Caco-2 (cell line): ENCODE results near the gene ST6GALNAC3. TPM values are rescaled to one million over a fixed set of nuclear protein-coding genes. Genes with fewer than 3 reads are reported as not detected.

Experiments
- BruUV-seq: library from RNA; stranded (reverse); fragments of 400-500 nt; replicated peaks from 2 replicates; lab custom pipeline; 2021; lab: Mats Ljungman, UMichigan
- CTCF ChIA-PET: fragments of 300-600 bp; sonication (Branson Sonifier 250); formaldehyde crosslinking; loops from one replicate; lab custom pipeline; 2022; ENCODE audit warnings: antibody characterized with exemption; lab: Charles Lee
- POLR2A ChIA-PET: fragments of 300-600 bp; sonication (Branson Sonifier 250); formaldehyde crosslinking; loops from one replicate; lab custom pipeline; 2022; ENCODE audit warnings: antibody characterized with exemption; lab: Charles Lee
- DNase-seq, 2 experiments: peaks; one replicate each; pipeline versions ENCODE4 v3.0.0 to v3.0.0-alpha.2; 2020 to 2022
- H3K27me3 ChIP-seq: replicated peaks from 2 replicates; pipeline ENCODE4 v1.6.0; 2011; ENCODE audit warnings: low read length; ENCODE audit not compliant: control insufficient read depth, insufficient read depth
- H3K36me3 ChIP-seq: 2 replicates; pipeline ENCODE4 v1.5.1; 2011; ENCODE audit warnings: low read length; ENCODE audit not compliant: control insufficient read depth, insufficient read depth
- H3K4me1 ChIP-seq: fragments of 250-450 bp; sonication (Bioruptor Pico); 2 replicates; pipeline ENCODE4 v1.5.1; 2020; ENCODE audit warnings: mild to moderate bottlenecking
- H3K4me3 ChIP-seq: 2 replicates; pipeline ENCODE4 v1.5.1; 2011; ENCODE audit warnings: low read depth, mild to moderate bottlenecking, control low read depth, low read length
- H3K9me3 ChIP-seq: fragments of 250-450 bp; sonication (Bioruptor Pico); 2 replicates; pipeline ENCODE4 v1.5.1; 2020; ENCODE audit warnings: mild to moderate bottlenecking, moderate library complexity
- H3K27ac Mint-ChIP-seq: one replicate; pipeline ENCODE4 v1.8.0; 2022; ENCODE audit warnings: mixed read lengths; ENCODE audit not compliant: unreplicated experiment
- H3K27me3 Mint-ChIP-seq: one replicate; pipeline ENCODE4 v1.8.0; 2022; ENCODE audit warnings: mixed read lengths; ENCODE audit not compliant: insufficient read depth, unreplicated experiment
- H3K36me3 Mint-ChIP-seq: one replicate; pipeline ENCODE4 v1.8.0; 2022; ENCODE audit warnings: mild to moderate bottlenecking, mixed read lengths; ENCODE audit not compliant: insufficient read depth, unreplicated experiment
- H3K4me1 Mint-ChIP-seq: one replicate; pipeline ENCODE4 v1.8.0; 2022; ENCODE audit warnings: low read depth, mixed read lengths; ENCODE audit not compliant: unreplicated experiment
- H3K4me3 Mint-ChIP-seq: one replicate; pipeline ENCODE4 v1.8.0; 2022; ENCODE audit warnings: mild to moderate bottlenecking, moderate library complexity, mixed read lengths; ENCODE audit not compliant: unreplicated experiment
- H3K9me3 Mint-ChIP-seq: one replicate; pipeline ENCODE4 v1.8.0; 2022; ENCODE audit warnings: mixed read lengths; ENCODE audit not compliant: unreplicated experiment
- intact Hi-C: fragments of 100-400 bp; cut with micrococcal nuclease; formaldehyde crosslinking; loops from one replicate; pipeline ENCODE4 v1.10.0; 2022; ENCODE audit not compliant: unreplicated experiment
- total RNA-seq: library from RNA; stranded (reverse); gene quantifications from 2 replicates; pipeline ENCODE4 v1.2.3, GENCODE V29; 2022
- TF ChIP-seq, protein P1 (sequence below), 2 experiments: fragments of 200-600 bp in 1 of 2; IDR thresholded peaks; 1 replicate in 1 of 2; 2 replicates in 1 of 2; pipeline versions ENCODE4 v1.5.1 to v1.8.0; 2011 to 2022; ENCODE audit warnings: antibody characterized with exemption in 1 of 2, control low read depth in 1 of 2, inconsistent platforms in 1 of 2, low read depth in 1 of 2, low read length in 1 of 2, mild to moderate bottlenecking in 1 of 2, moderate library complexity in 1 of 2; ENCODE audit not compliant: insufficient read depth in 1 of 2, severe bottlenecking in 1 of 2, unreplicated experiment in 1 of 2

ST6GALNAC3 gene
- total RNA-seq, 1 experiment from 2014 or later = 16.0 TPM

DNA sequence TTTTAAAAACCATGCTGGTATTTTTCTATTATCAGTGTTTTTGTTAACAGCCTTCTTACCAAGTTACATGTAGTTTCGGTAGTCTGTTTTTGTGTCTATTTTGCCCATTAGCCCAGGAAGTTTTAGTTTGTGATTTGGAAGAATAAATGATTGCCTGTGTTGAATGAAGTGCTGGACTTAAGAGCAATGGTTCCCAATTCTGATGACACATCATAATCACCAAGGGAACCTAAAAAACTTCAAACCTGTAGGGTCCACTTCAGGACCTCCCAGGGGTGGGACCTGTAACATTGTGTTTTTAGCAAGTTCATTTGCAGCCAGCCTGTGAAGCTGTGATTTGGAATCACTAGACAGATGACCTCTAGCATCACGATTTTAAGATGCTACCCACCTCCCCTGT lies 43.0 kb upstream of the ST6GALNAC3 start:
- ChIA-PET CTCF (no interaction called here), POLR2A (no interaction called here)
- H3K9me3 Mint-ChIP-seq = no peaks in the 10 kb centered on the region
- Histone ChIP-seq H3K9me3 (no peaks in the 10 kb centered on the region), H3K27me3 (no peaks in the 10 kb centered on the region), H3K4me1 (peaks cover 5% of the 10 kb centered on the region), H3K4me3 (no peak overlapping the region), H3K36me3 (no peaks in the 10 kb centered on the region)
- DNase-seq = no peak
- H3K27ac Mint-ChIP-seq = no peak overlapping the region
- no TSS peak for BruUV-seq
- no peaks in the 10 kb centered on the region for H3K4me1 Mint-ChIP-seq
- intact Hi-C loops = no loop called here
- no peaks in the 10 kb centered on the region for H3K27me3 Mint-ChIP-seq
- TF ChIP-seq, protein P1, sequence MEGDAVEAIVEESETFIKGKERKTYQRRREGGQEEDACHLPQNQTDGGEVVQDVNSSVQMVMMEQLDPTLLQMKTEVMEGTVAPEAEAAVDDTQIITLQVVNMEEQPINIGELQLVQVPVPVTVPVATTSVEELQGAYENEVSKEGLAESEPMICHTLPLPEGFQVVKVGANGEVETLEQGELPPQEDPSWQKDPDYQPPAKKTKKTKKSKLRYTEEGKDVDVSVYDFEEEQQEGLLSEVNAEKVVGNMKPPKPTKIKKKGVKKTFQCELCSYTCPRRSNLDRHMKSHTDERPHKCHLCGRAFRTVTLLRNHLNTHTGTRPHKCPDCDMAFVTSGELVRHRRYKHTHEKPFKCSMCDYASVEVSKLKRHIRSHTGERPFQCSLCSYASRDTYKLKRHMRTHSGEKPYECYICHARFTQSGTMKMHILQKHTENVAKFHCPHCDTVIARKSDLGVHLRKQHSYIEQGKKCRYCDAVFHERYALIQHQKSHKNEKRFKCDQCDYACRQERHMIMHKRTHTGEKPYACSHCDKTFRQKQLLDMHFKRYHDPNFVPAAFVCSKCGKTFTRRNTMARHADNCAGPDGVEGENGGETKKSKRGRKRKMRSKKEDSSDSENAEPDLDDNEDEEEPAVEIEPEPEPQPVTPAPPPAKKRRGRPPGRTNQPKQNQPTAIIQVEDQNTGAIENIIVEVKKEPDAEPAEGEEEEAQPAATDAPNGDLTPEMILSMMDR (IDR thresholded peaks at IDR 0.05; ENCODE audit: insufficient read depth in 1 of 2, low read depth in 1 of 2, low read length in 1 of 2, severe bottlenecking in 1 of 2, unreplicated experiment in 1 of 2) = no peak
- H3K4me3 Mint-ChIP-seq = no peak overlapping the region
- H3K36me3 Mint-ChIP-seq = no peaks in the 10 kb centered on the region

DNA sequence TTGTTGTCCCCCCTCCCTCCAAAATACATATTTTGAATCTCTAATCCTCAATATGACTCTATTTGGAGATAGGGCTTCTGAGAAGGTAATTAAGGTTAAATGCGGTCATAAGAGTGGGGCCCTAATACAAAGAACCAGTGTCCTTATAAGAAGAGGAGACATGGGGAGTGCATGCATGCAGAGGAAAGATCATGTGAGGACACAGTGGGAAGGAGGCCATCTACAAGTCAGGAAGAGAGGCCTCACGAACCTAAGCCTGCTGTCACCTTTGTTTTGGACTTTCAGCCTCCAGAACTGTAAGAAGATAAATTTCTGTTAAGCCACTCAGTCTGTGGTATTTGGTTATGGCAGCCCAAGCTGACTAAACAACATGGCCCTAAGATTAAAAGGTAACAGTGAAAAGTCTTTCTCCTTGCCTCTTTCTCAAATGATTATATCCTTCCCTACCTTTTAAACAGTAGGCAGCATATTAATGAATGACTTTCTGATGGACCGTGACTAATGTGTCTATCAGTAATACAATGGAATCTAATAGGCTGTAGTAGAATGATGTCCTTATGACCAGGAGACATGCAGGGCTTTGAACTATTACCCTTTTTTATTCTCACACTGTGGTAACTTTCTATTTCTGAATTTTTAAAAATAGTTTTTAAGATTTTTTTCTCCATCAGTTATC lies 40.6 kb upstream of the ST6GALNAC3 start:
- intact Hi-C loops = no loop called here
- H3K27me3 ChIP-seq = no peaks in the 10 kb centered on the region
- no peaks in the 10 kb centered on the region for H3K9me3 ChIP-seq
- peaks cover 30% of the 10 kb centered on the region for H3K4me1 ChIP-seq
- Mint-ChIP-seq H3K36me3 (no peaks in the 10 kb centered on the region), H3K27ac (no peak overlapping the region), H3K4me1 (peaks cover 9% of the 10 kb centered on the region), H3K27me3 (no peaks in the 10 kb centered on the region), H3K4me3 (no peak overlapping the region), H3K9me3 (no peaks in the 10 kb centered on the region)
- BruUV-seq = no TSS peak
- DNase-seq = no peak
- ChIA-PET CTCF (no interaction called here), POLR2A (no interaction called here)
- H3K4me3 ChIP-seq = no peak overlapping the region
- H3K36me3 ChIP-seq = no peaks in the 10 kb centered on the region
- TF ChIP-seq, protein P1 (IDR thresholded peaks at IDR 0.05; ENCODE audit: insufficient read depth in 1 of 2, low read depth in 1 of 2, low read length in 1 of 2, severe bottlenecking in 1 of 2, unreplicated experiment in 1 of 2) = no peak

DNA sequence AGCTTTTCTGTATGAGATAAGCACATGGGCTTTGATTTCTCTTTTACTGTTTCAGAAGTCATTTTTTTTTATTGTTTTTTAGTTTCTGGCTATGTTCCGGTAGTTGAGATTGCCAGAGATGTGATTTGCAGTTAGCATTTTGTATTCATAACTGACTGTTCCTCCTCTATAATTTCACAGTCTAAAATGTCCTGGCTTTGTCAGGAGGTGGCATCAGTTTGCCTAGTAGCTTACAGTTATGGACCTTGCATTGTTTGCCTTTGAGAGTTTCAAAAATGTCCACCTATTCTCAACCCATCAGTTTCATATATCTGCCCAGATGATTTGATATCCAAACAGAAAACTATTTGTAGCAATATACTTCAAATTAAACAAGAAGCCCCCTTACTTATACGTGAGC lies 39.5 kb upstream of the ST6GALNAC3 start:
- Histone ChIP-seq H3K36me3 (no peaks in the 10 kb centered on the region), H3K27me3 (no peaks in the 10 kb centered on the region), H3K9me3 (no peaks in the 10 kb centered on the region), H3K4me1 (peaks cover 40% of the 10 kb centered on the region), H3K4me3 (no peak overlapping the region)
- intact Hi-C loops = no loop called here
- Mint-ChIP-seq H3K27me3 (no peaks in the 10 kb centered on the region), H3K27ac (no peak overlapping the region), H3K4me1 (peaks cover 16% of the 10 kb centered on the region), H3K9me3 (no peaks in the 10 kb centered on the region), H3K4me3 (no peak overlapping the region), H3K36me3 (no peaks in the 10 kb centered on the region)
- BruUV-seq = no TSS peak
- TF ChIP-seq, protein P1 (IDR thresholded peaks at IDR 0.05; ENCODE audit: insufficient read depth in 1 of 2, low read depth in 1 of 2, low read length in 1 of 2, severe bottlenecking in 1 of 2, unreplicated experiment in 1 of 2) = no peak
- ChIA-PET POLR2A (no interaction called here), CTCF (no interaction called here)
- DNase-seq = no peak
